HG02840 (cell line): ENCODE results near the gene BCAR3.

Source experiments
- ATAC-seq: cut with Tn5 transposase; IDR thresholded peaks from one replicate; pipeline ENCODE4 v1.9.1; 2021; ENCODE audit warnings: mild to moderate bottlenecking, moderate library complexity, moderate number of reproducible peaks; ENCODE audit not compliant: unreplicated experiment, low FRiP score

Gene BCAR3

DNA sequence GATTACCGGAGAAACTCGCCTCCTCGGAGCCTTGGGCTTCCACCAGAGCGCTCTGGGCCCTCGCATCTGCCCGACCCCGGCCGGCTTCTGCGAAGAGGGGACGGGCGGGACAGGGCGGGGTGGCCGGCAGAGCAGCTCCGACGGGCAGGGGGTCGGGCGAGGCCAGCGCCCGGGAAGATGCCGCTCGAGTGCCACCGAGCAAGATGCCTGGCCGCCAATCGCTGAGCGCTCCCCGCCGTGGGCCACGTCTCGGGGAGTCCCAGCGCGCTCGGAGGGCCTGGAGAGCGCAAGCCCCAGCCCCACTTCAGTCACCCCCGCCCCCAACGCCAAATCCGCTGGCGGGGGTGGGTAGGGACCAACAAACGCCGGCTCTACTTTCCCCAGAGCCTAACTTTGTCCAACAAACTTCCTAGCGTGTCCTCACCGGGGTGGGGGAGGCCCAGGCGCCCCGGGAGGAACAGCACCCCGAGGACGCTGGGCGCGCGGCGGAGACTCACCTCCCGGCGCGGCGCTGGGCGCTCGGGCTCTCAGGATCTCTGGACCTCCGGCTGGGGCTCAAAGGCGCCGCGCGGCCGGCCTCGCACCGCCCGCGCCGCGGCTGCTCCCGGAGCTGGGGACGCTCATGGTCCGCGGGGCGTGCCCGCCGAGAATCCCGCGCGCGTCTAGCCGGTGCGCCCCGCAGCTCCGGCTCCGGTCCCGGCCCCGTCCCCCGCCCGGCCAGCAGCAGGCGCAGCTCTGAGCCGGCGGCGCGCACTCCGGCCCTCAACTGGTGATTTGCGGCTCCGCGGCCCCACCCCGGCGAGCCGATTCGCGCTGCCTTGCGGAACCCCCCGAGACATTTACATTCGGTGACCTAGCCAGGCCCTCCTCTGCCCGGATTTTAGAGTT is at the start of gene BCAR3:
Gene BCAR3 (minus strand): TSS at position 737 of the 888 bp plus-strand sequence. CDS start 6,907 bp downstream, outside the sequence.
- ATAC-seq = peak; percentile 53

DNA sequence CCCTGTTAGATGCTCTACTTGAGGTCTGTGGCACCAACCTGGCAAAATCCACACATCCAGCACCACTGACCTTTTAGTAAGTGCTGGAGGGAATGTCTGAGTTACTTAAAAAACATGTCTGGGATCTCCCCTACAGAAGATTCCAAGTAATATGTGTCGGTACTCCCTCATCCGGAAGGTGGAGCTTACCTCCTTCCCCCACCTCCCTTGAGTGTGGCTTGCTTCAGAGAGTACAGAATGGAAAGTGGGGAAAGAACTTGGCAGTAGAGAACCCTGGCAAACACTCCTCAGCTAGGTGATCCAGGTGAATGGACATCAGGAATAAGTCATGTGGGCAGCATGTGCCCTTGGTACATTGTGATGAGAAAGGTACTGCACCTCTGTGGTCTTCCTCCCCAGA is 49.0 kb upstream of the BCAR3 start:
- ATAC-seq = no peak

DNA sequence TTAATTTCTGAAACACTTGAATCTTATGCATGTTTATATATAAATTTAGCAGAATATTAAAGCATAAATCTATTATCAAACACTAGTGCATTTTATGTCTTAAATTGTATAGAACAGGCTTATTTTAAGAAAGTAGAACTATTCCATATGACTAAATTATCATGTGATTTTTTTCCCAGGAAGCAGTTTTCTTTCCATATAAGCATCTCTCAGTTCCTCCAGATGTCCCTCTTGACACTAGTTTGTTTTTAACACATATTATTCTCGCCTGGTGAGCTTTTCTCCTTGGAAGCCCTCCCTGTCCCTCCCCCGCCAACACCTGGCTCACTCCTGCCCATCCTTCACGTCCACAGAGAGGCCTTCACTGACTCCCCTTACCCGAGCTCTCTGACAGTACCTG is 48.3 kb upstream of the BCAR3 start:
- ATAC-seq = no peak

DNA sequence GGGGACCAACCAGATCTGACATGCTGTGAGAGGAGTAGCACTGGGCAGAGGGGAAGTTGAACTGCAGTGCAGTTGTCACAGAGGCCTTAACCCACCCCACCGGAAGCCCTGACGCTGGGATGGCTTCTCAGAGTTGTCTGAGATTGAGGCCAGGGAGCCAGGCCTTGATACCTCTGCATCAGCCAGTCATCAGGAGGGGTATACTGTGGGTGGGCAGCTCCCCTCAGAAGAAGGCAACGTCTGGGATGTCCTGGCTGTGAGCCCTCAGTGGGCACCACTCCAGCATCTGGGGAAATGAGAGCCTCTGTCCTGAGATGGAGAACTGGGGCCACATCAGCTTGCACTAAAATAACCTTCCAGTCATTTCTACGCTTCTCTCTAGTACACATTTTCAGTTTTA is 47.9 kb upstream of the BCAR3 start:
- no peak for ATAC-seq

DNA sequence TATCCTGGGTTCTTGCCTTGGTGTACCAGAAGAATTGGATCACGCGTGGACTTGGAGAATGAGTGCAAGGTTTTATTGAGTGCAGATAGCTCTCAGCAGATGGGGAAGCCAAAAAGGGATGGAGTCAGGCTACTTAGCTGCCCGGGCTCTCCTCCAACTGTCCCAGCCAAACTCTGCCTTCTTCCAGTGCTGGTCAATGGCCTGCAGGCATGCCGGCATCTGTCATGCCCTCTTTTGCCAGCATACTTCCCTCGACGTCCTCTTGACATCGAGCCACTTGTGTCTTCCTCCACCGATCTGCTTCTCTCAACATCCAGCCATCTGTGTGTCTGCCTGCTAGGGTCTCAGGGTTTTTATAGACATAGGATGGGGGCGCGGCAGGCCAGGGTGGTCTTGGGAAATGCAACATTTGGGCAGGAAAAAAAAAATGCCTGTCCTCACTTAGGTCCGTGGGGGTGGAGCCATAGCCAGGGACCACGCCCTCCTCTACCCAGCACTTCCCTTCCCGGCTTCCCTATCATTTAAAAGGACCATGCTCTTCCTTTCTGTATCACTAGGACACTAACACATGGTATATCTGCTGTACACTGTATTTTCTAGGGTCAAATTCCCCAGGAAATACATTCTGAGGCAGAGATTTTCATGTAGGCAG is 47.0 kb upstream of the BCAR3 start:
- no peak for ATAC-seq

DNA sequence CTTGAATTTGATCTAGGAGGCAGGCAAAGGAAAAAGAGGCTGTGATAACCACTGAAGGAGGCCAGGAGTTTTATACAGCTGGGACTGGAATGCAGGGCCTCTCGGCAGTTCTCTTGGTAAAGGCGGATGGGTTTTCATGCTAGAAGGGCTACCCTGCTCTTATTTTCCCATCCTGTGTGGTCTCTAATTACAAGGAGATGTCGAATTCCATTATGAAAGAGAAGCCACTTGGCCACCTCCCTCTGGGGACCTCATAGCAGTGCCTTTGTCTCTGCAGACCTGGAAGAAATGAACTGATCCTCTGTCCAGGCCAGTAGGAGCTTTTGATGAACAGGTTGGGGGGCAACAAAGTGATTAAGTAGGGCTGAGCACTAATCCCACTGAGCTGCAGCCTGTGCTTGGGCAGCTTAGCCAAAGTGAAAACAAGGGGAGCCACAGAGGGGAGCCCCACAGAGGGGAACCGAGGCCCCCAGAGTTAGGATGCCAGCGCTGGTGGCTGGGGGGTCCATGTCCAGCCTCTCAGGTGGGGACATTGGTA is 42.2 kb upstream of the BCAR3 start:
- no peak for ATAC-seq

DNA sequence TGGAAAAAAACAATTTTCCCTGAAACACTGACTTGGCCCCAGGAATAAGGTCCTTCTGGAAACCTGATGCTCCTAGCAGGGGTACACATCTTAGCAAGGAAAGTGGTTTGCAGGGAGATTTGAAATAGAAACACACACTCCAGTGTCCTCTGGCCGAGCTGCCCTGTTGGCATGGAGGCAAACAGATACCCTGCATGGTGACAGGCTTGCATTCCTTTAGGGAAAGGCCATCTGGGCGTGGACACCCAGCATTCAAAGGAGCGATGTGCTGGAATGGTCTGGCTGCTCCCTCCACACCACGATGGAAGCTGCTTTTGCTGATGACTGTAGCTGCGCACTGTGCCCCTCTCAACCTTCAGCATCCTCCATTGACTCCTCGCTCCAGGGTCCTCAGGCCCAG is 41.5 kb upstream of the BCAR3 start:
- ATAC-seq = no peak

DNA sequence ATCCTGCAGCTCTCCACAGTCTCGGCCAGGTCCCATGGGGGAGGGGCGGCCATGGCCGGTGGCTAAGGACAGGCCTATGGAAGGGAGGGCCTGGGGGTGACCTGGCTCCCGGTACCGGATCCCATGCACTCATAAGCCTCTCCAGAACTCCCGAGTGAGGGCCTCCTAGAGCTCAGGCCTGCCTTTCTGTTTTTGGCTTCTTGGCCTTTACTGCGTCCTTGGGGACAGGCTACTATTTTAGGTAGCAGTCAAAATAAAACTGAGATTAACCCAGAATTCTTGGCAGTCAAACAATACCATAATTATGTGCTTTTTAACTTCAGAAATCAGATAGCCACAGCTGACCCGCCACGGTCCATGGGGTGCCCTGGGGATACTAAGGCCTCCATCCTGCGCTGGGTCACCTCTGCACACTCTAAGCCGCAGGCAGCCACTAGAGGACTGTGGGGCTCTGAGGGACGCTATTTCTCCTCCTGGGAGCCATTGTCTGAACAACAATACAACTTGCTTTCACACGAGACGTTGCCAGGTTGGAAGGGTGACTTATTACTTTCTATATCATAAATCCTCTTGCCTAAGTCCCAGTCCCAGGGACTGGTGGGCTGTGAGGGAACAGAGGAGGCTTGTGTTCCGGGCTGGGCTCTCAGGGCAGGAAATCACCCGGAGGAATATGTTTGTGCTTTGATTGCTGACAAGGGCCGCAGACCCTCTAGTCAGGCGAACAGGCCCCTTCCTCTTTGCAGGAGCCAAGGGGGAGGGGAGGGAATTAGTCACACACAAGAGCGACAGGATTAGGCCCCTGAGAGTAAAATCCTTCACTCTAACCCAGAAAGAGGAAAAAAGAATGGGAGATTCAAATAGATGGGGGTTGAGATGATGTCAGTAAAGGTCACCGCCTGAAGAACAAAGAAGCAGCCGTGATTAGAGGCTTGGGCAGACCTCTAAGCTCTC is 40.7 kb upstream of the BCAR3 start:
- ATAC-seq = no peak

DNA sequence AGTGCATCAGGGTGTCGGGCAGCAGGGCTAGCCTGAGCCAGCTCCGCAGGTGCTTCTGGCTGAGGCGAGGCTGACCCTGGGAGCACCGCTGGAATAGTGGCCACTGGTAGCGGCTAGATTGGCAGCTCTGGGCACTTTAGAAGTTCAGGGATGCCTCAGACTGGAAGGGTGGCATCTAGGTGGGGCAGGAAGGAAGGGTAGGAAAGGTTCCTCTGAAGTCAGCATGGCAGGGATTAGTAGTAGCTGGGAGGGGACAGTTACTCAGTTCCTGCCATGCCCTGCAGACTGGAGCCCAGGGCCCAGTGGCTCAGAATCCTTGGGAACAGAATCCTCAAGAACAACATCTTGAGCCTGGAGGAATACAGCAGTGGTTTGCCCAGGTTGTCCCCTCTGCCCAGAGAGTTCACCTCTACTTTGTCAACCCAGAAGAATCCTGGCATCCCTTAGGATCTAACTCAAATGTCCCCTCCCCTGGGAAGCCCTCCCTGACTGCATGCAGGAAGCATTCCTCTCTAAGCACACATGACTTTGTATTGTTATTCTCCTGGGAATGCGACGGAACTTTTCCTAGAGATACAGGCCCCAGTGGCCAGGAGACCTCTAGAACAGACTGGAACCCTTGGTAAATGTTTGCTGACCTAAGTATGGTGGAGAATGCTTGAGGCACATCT is 39.5 kb upstream of the BCAR3 start:
- no peak for ATAC-seq

DNA sequence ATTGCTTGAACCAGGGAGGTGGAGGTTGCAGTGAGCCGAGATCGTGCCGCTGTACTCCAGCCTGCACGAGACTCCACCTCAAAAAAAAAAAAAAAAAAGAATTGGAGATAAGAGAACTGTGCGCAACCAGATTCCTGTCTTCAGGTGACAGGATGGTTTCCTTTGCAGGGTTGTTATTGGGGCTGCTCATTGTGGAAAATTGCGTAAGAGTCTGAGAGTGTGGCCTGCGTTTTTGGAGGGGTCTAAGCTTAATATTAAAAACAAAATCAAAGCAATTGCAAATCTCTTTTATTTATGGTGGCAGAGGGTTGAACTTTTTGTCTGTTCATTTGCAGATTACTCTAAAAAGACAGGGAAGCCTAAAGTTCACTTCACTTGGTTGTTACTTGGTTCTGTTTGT is 36.0 kb upstream of the BCAR3 start:
- no peak for ATAC-seq

DNA sequence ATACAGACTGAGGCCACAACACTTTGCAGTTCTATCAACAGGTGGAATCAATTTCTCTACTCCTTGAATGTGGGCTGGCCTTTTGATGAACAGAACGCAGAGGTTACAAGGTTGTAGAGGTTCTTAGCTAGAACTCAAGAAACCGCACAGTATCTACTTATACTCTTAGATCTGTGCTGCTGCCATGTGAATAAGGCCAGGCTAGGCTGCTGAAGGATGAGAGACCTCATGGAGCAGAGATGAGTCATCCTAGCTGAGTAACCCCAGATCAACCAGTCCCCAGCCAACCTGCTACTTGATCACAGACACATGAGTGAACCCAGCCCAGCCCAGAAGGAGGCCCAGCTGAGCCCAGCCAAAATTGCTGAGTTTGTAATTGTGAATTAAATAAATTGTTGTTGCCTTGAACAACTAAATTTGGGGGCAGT is 35.3 kb upstream of the BCAR3 start:
- ATAC-seq = no peak

DNA sequence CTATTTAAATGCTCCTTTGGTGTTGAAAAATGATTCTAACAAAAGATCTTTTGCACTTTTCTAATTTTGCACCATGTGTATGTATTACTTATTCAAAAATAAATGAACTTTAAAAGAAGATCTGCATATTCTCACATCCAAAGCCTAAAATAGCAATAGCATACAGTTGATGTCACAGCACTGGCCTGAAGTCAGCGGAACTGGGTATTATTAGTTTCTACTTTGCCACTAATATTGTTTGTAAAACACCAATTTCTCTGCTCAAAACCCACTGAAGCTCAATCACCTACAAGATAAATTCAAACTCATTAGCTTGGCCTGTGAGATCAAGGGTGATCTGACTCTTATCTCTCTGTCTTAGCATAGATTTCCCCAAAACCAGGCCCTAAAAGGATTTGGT is 34.5 kb upstream of the BCAR3 start:
- ATAC-seq = no peak

DNA sequence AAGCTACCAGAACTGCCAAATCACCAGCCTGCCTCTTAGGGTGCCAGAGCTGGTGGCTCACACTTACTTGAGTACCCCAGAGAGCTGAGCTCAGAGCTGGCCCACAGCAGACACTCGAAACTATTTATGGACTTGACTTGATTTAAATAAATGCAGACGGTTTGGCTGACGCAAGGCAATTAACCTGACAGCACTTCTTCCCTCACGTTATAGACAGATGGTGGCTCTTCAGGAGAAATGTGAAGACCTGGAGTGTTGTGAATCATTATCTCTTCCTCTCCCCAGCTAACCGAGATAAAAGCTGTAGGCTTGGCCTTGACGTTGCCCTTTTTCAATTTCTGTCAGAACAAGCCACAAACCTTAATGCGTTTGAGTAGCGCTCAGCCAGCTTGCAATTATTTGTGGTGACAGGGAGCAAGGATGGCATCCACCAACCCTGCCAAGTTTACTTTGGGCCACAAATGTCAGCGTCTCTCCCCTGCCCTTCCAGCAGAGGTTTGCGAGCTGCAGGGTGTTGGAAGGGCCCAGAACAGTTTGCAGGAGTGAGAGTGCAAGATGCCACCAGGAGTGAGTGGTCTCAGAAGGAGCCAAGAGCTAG is 34.0 kb upstream of the BCAR3 start:
- ATAC-seq = no peak

DNA sequence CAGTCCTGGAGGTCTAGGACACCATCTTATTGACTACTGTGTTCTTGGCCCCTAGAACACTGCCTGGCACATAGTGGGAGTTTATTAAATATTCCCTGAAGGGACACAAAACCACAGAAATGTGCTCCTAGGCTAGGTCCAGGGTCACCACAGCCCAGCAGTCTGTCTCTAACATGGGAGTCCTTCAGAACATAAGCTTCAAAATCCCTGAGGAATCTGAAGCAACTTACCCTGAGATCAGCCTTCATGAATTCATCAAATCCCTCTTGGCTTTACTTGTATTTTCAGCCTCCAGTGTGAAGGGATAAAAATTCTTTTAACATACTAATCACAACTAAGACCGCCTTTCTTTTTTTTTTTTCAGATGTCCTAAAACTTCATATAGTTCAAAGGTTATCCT is 32.7 kb upstream of the BCAR3 start:
- no peak for ATAC-seq

DNA sequence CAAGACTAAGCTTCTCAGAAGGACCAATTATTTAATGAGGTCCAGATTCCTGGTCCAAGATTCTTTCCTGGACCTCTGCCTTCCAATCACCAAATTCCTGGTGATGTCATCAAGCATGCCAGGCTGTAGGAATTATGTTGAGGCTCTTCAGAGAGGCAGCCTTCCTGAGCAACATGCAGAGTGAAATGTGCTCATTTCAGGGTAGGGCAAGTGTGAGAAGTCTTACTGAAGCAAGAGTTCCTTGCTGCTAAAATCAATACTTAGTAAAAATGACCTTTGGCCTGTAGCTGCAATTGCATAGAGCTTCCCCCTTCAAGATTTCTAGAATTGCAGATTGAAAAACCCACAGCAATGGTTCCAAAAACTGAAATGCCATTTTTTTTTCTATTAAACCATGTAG is 31.7 kb upstream of the BCAR3 start:
- no peak for ATAC-seq

DNA sequence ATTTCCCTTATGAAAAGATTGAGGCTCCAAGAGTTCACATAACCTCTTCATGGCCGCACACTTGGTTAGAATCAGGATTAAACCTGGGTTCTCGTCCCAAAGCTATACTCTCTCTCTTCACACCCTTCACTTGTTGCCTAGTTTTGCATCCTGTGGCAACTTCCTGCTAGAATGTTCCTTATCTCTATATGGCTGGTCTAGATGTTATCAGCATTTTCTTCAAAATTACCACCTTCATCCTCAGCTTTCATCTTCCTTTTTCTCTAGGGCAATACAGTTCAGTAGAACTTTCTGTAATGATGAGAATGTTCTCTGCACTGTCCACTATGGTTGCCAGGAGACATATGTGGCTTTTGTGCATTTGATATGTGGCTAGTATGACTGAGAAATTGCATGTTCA is 31.1 kb upstream of the BCAR3 start:
- ATAC-seq = no peak

DNA sequence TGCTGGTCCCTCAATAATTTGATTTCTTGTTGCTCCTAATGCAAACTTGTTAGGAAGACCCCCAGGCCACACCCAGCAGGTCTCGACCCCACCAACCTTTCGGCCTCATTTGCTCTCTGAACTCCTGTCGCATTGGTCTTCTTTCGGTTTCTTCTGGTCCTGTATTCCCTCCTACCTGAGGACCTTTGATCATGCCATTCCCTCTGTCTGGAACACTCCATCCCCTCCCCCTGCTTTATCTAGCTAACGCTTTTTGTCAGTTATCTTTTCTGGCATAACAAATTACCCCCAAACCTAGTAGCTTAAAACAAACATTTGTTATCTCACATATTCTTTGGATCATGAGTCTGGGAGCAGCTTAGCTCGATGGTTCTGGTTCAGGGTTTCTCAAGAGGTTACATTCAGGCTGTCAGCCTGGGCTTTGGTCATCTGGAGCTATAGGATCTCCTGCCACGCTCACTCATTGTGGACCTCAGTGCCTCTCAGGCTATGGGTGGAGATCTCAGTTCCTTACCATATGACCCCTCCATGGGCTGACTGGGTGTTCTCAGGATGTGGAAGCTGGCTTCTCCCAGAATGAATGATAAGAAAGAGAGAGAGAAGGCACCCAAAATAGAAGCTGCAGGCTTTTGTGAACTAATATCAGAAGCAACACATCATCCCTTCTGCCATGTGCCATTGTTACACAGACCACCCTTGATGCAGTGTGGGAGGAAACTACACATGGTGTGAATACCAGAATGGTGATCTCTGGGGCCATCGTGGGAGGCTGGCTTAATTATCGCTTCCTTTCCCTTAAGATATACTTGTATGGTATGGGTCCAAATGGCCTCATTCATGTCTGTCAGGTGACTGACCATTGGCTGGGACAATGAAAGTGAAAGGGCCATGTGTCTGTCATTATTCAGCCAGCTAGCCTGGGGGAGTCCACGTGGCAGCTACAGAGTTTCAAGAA is 29.1 kb upstream of the BCAR3 start:
- ATAC-seq = no peak

DNA sequence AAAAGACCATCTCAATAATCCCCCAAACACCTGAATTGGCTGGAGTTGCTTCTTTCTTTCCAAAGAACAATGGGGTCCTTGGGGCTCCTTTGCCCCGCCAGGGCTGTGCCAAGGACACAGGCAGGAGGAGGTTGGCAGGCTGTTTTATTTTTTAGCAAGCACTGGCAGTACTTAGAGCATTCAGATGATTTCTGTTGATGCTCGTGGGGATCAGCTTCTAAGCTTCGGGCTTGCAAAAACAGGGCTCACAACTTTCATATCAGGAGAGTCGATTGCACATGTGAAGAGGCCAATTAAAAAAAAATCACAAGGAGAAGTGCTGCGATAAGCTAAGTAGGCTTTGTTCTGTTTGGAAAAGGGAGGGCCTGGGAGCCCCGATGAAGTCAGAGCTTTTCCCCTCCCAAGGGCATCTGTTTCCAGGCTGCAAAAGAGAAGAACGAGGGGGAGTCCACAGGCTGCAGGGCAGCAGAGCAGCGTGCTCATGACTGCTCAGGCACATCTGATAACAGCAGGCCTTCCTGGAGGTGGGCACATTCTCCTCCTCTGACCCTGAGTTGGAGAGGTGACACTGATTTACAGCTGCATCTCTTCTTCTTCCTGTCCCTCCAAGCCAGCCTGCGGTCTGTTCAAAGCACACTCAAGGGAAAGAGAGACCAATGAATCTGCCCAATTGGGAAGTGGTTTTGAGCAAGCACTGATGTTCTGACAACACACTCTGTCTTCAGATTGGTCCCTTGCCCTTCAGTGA is 27.3 kb upstream of the BCAR3 start:
- no peak for ATAC-seq
